ENCODE data around the gene RDH14. TPM values are rescaled to one million over a fixed set of nuclear protein-coding genes. Genes with fewer than 3 reads are reported as not detected.

The RDH14 gene
- total and polyA plus RNA-seq, 2 experiments from 2014 or later: 38.1 to 40.6 TPM

DNA sequence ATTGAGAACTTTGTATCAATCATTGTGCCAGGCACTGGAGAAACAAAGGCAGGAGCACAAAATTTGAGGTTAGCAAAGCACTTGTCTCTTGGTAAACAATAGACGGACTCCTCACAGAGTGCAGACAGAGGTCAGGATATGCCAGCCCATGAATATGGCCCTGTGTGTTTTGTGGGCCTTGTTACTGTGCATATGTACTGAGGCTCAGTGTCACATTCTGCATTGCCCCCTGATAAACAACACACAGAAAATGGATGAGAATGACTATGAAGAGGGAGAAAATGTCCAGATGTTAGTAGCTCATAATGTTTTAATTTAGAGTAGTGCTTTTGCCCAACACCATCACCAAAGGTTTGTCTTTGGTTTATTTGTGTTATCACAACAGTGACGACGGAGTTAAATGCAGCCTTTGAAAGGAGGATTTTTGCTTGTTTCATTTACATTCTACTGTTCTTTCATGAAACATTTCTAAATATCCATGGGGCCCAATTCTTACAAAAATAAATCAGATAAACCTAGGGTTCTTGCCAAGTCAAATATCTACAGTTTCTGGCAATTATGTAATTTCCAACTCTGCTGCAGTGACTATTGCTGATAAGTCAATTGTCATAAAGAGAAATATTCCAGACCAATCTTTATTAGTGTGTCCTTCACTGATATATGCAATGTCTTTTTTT lies 43.5 kb upstream of the RDH14 start (continued):
- TF ChIP-seq, protein P1, sequence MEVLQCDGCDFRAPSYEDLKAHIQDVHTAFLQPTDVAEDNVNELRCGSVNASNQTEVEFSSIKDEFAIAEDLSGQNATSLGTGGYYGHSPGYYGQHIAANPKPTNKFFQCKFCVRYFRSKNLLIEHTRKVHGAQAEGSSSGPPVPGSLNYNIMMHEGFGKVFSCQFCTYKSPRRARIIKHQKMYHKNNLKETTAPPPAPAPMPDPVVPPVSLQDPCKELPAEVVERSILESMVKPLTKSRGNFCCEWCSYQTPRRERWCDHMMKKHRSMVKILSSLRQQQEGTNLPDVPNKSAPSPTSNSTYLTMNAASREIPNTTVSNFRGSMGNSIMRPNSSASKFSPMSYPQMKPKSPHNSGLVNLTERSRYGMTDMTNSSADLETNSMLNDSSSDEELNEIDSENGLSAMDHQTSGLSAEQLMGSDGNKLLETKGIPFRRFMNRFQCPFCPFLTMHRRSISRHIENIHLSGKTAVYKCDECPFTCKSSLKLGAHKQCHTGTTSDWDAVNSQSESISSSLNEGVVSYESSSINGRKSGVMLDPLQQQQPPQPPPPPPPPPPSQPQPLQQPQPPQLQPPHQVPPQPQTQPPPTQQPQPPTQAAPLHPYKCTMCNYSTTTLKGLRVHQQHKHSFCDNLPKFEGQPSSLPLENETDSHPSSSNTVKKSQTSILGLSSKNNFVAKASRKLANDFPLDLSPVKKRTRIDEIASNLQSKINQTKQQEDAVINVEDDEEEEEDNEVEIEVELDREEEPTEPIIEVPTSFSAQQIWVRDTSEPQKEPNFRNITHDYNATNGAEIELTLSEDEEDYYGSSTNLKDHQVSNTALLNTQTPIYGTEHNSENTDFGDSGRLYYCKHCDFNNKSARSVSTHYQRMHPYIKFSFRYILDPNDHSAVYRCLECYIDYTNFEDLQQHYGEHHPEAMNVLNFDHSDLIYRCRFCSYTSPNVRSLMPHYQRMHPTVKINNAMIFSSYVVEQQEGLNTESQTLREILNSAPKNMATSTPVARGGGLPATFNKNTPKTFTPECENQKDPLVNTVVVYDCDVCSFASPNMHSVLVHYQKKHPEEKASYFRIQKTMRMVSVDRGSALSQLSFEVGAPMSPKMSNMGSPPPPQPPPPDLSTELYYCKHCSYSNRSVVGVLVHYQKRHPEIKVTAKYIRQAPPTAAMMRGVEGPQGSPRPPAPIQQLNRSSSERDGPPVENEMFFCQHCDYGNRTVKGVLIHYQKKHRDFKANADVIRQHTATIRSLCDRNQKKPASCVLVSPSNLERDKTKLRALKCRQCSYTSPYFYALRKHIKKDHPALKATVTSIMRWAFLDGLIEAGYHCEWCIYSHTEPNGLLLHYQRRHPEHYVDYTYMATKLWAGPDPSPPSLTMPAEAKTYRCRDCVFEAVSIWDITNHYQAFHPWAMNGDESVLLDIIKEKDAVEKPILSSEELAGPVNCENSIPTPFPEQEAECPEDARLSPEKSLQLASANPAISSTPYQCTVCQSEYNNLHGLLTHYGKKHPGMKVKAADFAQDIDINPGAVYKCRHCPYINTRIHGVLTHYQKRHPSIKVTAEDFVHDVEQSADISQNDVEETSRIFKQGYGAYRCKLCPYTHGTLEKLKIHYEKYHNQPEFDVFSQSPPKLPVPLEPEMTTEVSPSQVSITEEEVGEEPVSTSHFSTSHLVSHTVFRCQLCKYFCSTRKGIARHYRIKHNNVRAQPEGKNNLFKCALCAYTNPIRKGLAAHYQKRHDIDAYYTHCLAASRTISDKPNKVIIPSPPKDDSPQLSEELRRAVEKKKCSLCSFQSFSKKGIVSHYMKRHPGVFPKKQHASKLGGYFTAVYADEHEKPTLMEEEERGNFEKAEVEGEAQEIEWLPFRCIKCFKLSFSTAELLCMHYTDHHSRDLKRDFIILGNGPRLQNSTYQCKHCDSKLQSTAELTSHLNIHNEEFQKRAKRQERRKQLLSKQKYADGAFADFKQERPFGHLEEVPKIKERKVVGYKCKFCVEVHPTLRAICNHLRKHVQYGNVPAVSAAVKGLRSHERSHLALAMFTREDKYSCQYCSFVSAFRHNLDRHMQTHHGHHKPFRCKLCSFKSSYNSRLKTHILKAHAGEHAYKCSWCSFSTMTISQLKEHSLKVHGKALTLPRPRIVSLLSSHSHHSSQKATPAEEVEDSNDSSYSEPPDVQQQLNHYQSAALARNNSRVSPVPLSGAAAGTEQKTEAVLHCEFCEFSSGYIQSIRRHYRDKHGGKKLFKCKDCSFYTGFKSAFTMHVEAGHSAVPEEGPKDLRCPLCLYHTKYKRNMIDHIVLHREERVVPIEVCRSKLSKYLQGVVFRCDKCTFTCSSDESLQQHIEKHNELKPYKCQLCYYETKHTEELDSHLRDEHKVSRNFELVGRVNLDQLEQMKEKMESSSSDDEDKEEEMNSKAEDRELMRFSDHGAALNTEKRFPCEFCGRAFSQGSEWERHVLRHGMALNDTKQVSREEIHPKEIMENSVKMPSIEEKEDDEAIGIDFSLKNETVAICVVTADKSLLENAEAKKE (CRISPR knock-in tag; IDR thresholded peaks at IDR 0.05): no peak
- TF ChIP-seq STAT1 (IDR thresholded peaks at IDR 0.05; ENCODE audit: unreplicated experiment): no peak

DNA sequence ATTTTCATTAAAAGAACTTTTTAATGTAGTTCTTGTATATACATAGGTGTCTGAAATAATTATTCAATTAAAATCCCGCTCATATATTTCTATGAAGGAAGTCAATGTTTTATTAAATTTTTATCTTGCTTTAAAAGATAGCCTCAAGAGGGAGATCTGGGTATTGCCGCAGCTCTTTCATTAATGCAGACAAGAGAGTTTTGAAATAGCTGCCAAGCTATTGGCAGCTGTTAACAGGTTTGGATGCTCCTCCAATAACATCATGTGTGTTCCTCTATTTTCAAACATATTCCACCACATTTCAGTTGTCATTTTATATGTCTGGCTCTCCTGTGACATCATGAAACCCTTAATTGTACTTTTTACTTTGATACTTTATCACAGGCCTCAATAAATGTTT lies 41.8 kb upstream of the RDH14 start:
- H3K79me2 ChIP-seq (replicated peaks; ENCODE audit: insufficient read depth): no peaks in the 10 kb centered on the region
- peaks cover 1% of the 10 kb centered on the region; the same call in 1 of the 3 replicates for H3K4me1 Mint-ChIP-seq
- DNase-seq (ENCODE audit: low spot score): no peak
- no peaks in the 10 kb centered on the region for H3K9me3 Mint-ChIP-seq
- H3K4me3 ChIP-seq: no peak overlapping the region
- H3K4me1 ChIP-seq (ENCODE audit: insufficient read depth): no peaks in the 10 kb centered on the region; the same call in 1 of the 2 replicates
- H3K4me2 ChIP-seq: no peak overlapping the region
- H3F3A ChIP-seq (replicated peaks; ENCODE audit: low read depth): no peaks in the 10 kb centered on the region
- no peak for ATAC-seq
- no peaks in the 10 kb centered on the region for H3K27me3 Mint-ChIP-seq (ENCODE audit: insufficient read depth, low read depth, poor library complexity)
- no peaks in the 10 kb centered on the region for H3K36me3 Mint-ChIP-seq (ENCODE audit: low read depth)
- H3K27ac Mint-ChIP-seq: no peak overlapping the region
- H3K36me3 ChIP-seq (ENCODE audit: insufficient read depth): no peaks in the 10 kb centered on the region
- H3K27ac ChIP-seq (ENCODE audit: low read depth): no peak overlapping the region
- H2AFZ ChIP-seq: no peak overlapping the region
- H3K27me3 ChIP-seq (ENCODE audit: insufficient read depth): no peaks in the 10 kb centered on the region
- no peaks in the 10 kb centered on the region for H3K9me2 ChIP-seq (ENCODE audit: insufficient read depth)
- no peak overlapping the region for H3K4me3 Mint-ChIP-seq
- no peaks in the 10 kb centered on the region; the same call in 1 of the 2 replicates for H4K20me1 ChIP-seq (replicated peaks; ENCODE audit: insufficient read depth)
- no peak for TF ChIP-seq NANOG (IDR thresholded peaks at IDR 0.05; ENCODE audit: borderline replicate concordance)
- TF ChIP-seq, protein P2, sequence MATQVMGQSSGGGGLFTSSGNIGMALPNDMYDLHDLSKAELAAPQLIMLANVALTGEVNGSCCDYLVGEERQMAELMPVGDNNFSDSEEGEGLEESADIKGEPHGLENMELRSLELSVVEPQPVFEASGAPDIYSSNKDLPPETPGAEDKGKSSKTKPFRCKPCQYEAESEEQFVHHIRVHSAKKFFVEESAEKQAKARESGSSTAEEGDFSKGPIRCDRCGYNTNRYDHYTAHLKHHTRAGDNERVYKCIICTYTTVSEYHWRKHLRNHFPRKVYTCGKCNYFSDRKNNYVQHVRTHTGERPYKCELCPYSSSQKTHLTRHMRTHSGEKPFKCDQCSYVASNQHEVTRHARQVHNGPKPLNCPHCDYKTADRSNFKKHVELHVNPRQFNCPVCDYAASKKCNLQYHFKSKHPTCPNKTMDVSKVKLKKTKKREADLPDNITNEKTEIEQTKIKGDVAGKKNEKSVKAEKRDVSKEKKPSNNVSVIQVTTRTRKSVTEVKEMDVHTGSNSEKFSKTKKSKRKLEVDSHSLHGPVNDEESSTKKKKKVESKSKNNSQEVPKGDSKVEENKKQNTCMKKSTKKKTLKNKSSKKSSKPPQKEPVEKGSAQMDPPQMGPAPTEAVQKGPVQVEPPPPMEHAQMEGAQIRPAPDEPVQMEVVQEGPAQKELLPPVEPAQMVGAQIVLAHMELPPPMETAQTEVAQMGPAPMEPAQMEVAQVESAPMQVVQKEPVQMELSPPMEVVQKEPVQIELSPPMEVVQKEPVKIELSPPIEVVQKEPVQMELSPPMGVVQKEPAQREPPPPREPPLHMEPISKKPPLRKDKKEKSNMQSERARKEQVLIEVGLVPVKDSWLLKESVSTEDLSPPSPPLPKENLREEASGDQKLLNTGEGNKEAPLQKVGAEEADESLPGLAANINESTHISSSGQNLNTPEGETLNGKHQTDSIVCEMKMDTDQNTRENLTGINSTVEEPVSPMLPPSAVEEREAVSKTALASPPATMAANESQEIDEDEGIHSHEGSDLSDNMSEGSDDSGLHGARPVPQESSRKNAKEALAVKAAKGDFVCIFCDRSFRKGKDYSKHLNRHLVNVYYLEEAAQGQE (IDR thresholded peaks at IDR 0.05; ENCODE audit: unreplicated experiment): no peak
- TF ChIP-seq, protein P1 (CRISPR knock-in tag; IDR thresholded peaks at IDR 0.05): no peak
